IPS-15b (cell line): Measurements from ENCODE around the gene RTP2.

ENCODE experiments used
- H3K27me3 ChIP-seq: one replicate; pipeline ENCODE4 v1.6.1; 2013; ENCODE audit warnings: low read length; ENCODE audit not compliant: control insufficient read depth, insufficient read depth
- H3K36me3 ChIP-seq: one replicate; pipeline ENCODE4 v1.6.1; 2013; ENCODE audit warnings: low read length; ENCODE audit not compliant: control insufficient read depth, insufficient read depth
- H3K4me1 ChIP-seq: one replicate; pipeline ENCODE4 v1.6.1; 2013; ENCODE audit warnings: mild to moderate bottlenecking, low read length; ENCODE audit not compliant: control insufficient read depth, insufficient read depth
- H3K4me3 ChIP-seq: one replicate; pipeline ENCODE4 v1.5.1; 2013; ENCODE audit warnings: low read depth, low read length
- H3K9ac ChIP-seq: one replicate; pipeline ENCODE4 v1.6.1; 2013; ENCODE audit warnings: low read depth, mild to moderate bottlenecking, low read length
- H3K9me3 ChIP-seq: one replicate; pipeline ENCODE4 v1.6.1; 2013; ENCODE audit warnings: mild to moderate bottlenecking, low read length; ENCODE audit not compliant: control insufficient read depth, insufficient read depth

Gene RTP2

GRCh38 chr3:187702507-187703033, at the start of gene RTP2:
Gene RTP2 (minus strand): TSS chr3:187702557. CDS start chr3:187702128, 429 bp downstream.
- Histone ChIP-seq H3K9ac (no peak within 1 kb of the TSS), H3K4me3 (no peak within 1 kb of the TSS), H3K4me1 (no peaks in the 10 kb centered on the region), H3K27me3 (no peaks in the 10 kb centered on the region), H3K9me3 (no peaks in the 10 kb centered on the region), H3K36me3 (no peaks in the 10 kb centered on the region)

- H3K27me3 ChIP-seq: no peaks in the 10 kb centered on the region
- peaks cover 22% of the 10 kb centered on the region for H3K4me1 ChIP-seq
- no peaks in the 10 kb centered on the region for H3K9me3 ChIP-seq
- no peak overlapping the region for H3K9ac ChIP-seq
- peak overlapping the region; percentile 6 for H3K4me3 ChIP-seq
- H3K36me3 ChIP-seq: no peaks in the 10 kb centered on the region
Observed at GRCh38 chr3:187750513-187751123, 48.3 kb upstream of the RTP2 start.

- no peak overlapping the region for H3K9ac ChIP-seq
- H3K9me3 ChIP-seq: no peaks in the 10 kb centered on the region
- H3K36me3 ChIP-seq: no peaks in the 10 kb centered on the region
- H3K4me3 ChIP-seq: peak overlapping the region; percentile 6
- no peaks in the 10 kb centered on the region for H3K27me3 ChIP-seq
- peaks cover 22% of the 10 kb centered on the region for H3K4me1 ChIP-seq
Observed at GRCh38 chr3:187750006-187750512, 47.7 kb upstream of the RTP2 start.

GRCh38 chr3:187748050-187748481, 45.7 kb upstream of the RTP2 start:
- H3K4me3 ChIP-seq: no peak overlapping the region
- H3K36me3 ChIP-seq: no peaks in the 10 kb centered on the region
- peaks cover 22% of the 10 kb centered on the region for H3K4me1 ChIP-seq
- H3K9ac ChIP-seq: no peak overlapping the region
- H3K27me3 ChIP-seq: no peaks in the 10 kb centered on the region
- H3K9me3 ChIP-seq: no peaks in the 10 kb centered on the region

GRCh38 chr3:187747506-187747905, 45.1 kb upstream of the RTP2 start:
- Histone ChIP-seq H3K9ac (no peak overlapping the region), H3K27me3 (peaks cover under 1% of the 10 kb centered on the region), H3K4me1 (peaks cover 22% of the 10 kb centered on the region), H3K36me3 (no peaks in the 10 kb centered on the region), H3K9me3 (no peaks in the 10 kb centered on the region), H3K4me3 (no peak overlapping the region)

GRCh38 chr3:187746442-187747281, 44.3 kb upstream of the RTP2 start:
- Histone ChIP-seq H3K4me3 (peak overlapping the region; percentile 83), H3K9ac (no peak overlapping the region), H3K36me3 (no peaks in the 10 kb centered on the region), H3K9me3 (no peaks in the 10 kb centered on the region), H3K4me1 (peaks cover 24% of the 10 kb centered on the region), H3K27me3 (peaks cover 5% of the 10 kb centered on the region)

- Histone ChIP-seq H3K4me1 (peaks cover 24% of the 10 kb centered on the region), H3K9me3 (no peaks in the 10 kb centered on the region), H3K4me3 (peak overlapping the region; percentile 83), H3K36me3 (no peaks in the 10 kb centered on the region), H3K27me3 (peaks cover 11% of the 10 kb centered on the region), H3K9ac (no peak overlapping the region)
Observed at GRCh38 chr3:187746059-187746441, 43.7 kb upstream of the RTP2 start.

- Histone ChIP-seq H3K4me1 (peaks cover 23% of the 10 kb centered on the region), H3K27me3 (peaks cover 16% of the 10 kb centered on the region), H3K9ac (peak within 1 kb of the TSS; percentile 99), H3K4me3 (peak within 1 kb of the TSS; percentile 83), H3K9me3 (no peaks in the 10 kb centered on the region), H3K36me3 (no peaks in the 10 kb centered on the region)
Observed at GRCh38 chr3:187745201-187746058, 43.1 kb upstream of the RTP2 start, which contains the start of gene BCL6. Gene BCL6 (minus strand): TSS chr3:187745468. CDS start chr3:187733693, 11,775 bp downstream.

- Histone ChIP-seq H3K9me3 (no peaks in the 10 kb centered on the region), H3K4me3 (peak overlapping the region; percentile 83), H3K27me3 (peaks cover 17% of the 10 kb centered on the region), H3K36me3 (no peaks in the 10 kb centered on the region), H3K9ac (peak overlapping the region; percentile 56), H3K4me1 (peaks cover 20% of the 10 kb centered on the region)
Observed at GRCh38 chr3:187744169-187745151, 42.1 kb upstream of the RTP2 start.
